Esophagus mucosa (tissue), 1 donor: ENCODE results near the gene GSG1L. TPM values are rescaled to one million over a fixed set of nuclear protein-coding genes. Genes with fewer than 3 reads are reported as not detected.

Experiments used
- ATAC-seq: fragments of 200-7000 bp; cut with Tn5 transposase; one replicate; pipeline ENCODE4 v1.9.1; 2020
- total RNA-seq: library from RNA; stranded (reverse); gene quantifications from one replicate; pipeline ENCODE4 v1.2.4, GENCODE V29; 2023
- donor health status: DM: yes; HTN: yes; CAD: no.

Gene GSG1L
- total RNA-seq, 1 donor from 2014 or later, result not detected

DNA sequence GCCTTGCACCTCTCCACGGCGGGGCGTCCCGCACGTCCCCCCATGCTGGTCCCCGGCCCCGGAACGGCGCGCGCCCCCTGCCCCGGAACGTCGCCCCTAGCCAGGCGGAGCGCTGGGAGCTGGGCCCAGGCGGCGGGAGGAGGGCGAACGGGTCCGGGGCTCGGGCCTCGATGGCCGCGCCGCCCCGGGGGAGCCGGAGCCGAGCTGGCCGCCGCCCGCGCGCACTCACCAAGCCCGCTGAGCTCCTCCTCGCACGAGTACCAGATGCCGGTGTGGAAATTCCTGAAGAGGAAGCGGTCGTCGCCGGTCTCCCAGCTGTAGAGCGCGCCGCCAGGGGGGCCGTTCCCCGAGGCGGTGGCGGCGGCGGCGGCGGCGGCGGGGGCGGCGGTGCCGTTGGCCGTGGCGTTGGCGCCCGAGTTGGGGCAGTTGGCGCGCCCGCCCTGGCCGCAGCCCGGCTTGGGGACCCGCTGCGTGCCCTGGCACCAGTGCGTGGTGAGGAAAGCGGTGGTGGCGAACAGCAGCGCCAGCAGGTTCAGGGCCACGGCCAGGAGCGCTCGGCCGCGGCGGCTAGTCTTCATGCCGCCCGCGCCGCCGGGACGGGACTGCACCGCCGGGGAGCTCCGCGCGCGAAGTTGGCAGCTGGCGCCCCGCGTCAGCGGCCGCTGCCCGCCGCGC is 530 bp downstream of the GSG1L start:
- no peak for ATAC-seq

GRCh38 chr16:28062261-28062846 is 1.2 kb downstream of the GSG1L start:
- ATAC-seq, result no peak

GRCh38 chr16:28061352-28062101 is 2.0 kb downstream of the GSG1L start:
- no peak for ATAC-seq

GRCh38 chr16:28059841-28060575 is 3.5 kb downstream of the GSG1L start:
- no peak for ATAC-seq

DNA sequence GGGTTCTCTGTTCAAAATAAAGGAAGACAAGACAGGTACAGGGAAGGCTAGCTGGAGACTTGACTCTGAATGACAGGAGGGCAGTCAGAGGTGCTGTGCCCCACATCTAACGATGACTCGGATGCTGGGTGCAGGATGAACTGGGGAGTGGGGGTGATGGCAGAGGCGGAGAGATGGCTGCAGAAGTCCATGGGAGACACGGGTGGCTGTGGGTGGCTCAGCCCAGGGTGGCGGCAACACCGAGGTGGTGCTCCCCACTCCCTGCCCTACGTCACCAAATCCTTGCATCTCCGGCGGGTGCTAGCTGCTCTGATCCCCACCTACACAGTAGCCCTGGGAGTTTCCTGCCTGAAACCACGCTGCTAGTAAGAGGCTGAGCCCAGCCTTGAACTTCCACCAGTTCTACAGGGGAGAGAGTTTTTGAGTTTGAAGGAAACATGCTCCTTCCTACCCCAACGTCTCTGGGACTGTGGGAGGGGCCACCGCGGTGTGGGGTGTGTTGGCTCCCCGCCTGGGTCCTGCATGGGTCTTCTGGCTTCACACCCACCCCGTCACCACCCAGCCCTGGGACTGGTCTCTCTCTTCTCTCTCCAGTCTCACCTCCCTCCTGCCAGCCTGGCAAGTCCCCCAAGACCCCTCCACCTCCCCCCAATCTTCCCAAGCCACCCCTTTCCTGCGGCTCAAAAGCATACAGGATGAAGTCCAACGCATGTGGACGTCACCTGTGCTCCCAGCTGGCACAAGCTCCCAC is 4.5 kb downstream of the GSG1L start:
- ATAC-seq, result no peak

DNA sequence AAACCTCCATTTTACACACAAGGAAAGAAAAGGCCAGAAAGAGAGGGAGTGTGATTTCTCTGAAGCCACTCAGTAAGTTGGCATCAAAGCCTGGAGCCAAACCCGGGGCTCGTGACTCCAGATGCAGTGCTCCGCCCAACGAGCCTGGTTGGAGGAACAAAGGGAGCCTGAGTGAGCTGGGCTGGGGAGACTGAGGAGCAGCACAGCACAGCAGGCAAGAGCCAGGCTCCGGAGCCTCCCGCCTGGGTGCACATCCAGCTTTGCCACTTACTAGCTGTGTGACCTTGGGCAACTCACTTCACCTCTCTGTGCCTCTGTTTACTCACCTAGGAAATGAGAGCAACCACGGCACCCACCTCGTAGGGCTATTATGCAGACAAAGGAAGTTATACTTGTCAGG is 5.6 kb downstream of the GSG1L start:
- no peak for ATAC-seq

- no peak for ATAC-seq
Observed at GRCh38 chr16:28053461-28053860, 10.1 kb downstream of the GSG1L start.

DNA sequence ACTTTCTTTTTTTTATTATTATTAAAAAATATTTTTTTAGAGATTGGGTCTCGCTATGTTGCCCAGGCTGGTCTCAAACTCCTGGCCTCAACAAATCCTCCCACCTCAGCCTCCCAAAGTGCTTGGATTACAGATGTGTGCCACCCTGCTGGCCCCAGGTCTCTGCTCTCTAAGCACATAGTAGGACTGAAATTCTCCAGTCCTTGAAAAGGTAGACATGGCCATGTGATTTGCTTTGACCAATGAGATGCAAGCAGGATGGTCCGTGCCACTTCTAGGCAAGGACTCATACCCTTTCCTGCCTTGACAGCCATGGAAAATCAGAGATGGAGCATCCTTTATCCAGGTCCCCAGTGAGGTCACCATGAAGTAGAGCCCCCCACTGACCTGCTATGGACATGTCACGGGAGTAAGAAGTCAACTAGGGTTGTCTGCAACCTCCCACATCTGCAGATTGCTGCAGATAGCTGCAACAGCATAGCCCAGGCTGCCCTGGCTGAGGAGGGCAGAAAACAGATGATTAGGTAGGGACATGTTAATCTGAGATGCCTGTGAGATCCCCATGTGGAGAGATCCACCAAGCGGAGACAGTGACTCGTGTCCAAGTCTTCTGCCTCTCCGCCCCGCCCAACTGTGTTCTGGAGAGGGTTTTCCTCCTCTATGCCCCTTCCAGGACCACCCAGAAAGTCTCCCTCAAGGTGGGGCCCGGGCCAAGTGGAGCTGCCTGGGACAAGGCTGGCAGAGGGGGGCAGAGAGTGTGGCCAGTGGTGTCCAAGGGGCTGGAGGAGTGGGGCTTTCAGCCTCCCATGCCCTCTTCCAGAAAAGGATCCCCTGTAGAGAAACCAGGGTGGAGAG is 11.0 kb downstream of the GSG1L start:
- no peak for ATAC-seq

GRCh38 chr16:28051486-28051885 is 12.0 kb downstream of the GSG1L start:
- no peak for ATAC-seq

DNA sequence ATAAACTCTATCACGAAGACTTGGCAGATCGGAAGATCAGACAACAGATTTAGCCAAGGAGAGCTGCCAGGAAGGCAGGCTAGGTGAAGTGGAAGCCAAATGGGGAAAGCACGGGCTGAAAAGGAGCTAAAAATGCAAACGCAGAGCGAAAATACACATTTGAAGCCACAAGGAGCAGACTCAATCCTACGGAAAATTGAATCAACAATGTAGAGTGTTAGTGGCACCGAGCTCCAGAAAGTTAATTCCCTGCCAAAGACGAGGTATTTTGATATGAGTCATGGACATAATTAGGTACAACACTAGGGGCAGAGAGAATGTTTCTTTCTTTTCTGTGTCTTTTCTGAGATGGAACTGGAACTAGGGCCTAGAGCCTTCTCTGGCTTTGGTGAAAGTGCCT is 20.7 kb downstream of the GSG1L start:
- no peak for ATAC-seq

DNA sequence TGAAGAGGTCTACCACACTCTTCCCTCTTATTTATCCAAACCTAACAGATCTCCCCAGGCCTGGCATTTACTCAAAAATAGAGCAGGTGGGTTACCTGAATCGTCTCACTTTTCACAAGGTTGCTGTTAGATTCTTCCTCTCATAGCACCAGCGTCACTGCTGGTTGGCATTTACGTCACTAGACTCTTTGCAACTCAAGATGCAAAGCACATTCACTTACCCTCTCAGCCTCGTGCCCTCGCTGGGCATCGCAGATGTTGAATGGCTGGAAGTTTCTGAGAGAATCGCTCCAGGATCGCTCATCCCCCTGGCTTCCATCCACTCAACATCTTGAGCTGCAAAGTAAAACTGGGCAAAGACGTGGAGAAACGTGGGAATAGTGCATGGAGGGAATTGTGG is 21.9 kb downstream of the GSG1L start:
- no peak for ATAC-seq

DNA sequence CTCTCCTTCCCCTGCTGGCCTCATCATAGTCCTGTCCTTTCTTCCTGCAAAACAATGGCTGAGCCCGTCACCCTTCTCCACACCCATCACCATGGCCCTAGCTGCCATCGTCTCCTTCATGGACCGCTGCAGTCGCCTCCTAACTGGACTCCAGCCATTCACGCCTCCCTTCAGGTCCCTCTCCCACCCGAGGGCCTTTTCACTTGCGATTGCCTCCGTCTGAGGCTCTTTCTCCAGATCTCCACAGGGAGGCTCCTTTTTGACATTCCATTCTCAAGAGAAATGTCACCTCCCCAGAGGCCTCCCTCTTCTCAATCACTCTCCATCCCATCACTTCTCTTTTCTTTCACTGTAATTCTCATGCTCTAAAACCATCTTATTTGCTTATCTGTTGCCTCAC is 23.5 kb downstream of the GSG1L start:
- no peak for ATAC-seq

GRCh38 chr16:28039493-28039892 is 24.0 kb downstream of the GSG1L start:
- no peak for ATAC-seq

DNA sequence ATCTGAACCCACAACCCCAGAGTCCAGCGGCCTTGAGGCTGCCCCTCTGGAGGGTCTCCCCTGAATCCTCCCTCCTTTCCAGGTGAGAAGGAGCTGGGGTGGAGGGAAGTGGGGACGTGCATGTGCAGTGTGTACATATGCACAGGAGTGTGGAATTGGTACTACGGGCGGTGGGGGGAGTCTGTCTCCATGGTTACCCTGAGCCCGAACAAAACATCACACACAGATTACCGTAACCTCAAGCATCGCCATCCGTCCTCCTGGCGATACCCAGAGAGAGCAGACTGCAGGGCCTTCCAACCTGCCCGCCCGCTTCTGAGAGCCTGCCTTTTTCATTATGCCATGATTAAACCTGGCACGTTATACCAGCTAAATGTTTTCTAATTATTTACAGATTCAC is 25.1 kb downstream of the GSG1L start:
- no peak for ATAC-seq

DNA sequence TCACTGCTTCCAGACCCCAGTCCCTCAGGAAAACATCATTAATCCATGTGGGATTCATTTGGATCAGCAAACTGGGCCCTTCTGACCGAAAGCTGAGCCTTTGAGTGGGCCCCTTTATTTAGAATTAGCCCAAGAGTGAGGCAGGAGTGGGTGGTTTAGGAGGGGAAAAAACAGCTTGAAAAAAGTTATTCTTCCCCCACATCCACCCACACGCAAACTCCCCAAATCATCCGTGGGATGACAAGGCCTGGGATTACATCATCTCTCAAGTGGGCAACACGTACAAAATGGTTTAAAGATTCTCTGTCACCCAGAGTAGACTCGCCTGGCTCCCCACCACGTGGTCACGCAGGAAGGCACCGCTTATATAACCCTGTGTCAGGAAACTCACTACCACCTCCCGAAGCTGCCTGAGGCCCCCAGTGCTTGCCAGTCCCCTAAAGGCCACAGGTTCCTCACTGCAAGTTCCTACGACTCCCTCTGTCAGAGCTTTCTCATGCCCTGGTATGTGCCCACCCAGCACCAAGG is 27.6 kb downstream of the GSG1L start:
- no peak for ATAC-seq

DNA sequence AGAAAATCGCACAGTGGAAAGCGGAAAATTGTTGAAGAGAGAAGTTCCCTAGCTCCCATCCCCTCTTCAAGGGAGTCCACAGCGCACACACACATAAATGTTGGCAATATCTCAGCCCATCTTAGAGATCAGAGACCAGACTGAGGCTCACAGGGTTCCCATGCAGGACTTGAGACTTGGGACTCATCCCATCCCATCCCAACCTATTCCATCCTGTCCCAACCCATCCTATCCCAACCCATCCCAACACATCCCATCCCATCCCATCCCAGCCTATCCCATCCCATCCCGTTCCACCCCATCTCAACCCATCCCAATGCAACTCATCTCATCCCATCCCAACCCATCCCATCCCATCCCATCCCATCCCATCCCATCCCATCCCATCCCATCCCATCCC is 29.6 kb downstream of the GSG1L start:
- ATAC-seq, result no peak

DNA sequence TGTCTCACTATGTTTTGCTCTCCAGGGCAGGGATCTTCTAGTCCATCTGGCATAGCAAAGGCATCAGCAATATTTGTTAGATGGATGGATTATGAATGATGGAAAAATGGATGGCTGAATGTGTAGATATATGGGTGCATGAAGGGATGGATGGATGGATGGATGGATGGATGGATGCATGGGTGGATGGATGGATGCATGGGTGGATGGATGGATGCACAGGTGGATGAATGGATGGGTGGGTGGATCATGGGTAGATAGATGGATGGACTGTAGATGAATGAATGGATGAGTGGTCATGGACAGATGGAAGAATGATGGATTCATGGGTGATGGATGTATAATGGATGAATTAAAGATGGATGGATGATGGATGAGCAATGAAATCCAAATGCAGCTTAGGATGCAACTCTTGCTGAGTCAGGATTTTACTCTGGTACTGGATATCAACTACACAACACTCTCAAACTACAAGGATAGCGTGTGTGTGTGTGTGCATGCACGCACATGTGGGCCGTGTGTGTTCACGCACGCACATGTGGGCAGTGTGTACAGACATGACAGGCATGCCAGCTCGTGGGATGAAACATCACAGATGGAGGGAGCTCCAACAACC is 34.0 kb downstream of the GSG1L start:
- ATAC-seq, result no peak

GRCh38 chr16:28027055-28027454 is 36.5 kb downstream of the GSG1L start:
- no peak for ATAC-seq

DNA sequence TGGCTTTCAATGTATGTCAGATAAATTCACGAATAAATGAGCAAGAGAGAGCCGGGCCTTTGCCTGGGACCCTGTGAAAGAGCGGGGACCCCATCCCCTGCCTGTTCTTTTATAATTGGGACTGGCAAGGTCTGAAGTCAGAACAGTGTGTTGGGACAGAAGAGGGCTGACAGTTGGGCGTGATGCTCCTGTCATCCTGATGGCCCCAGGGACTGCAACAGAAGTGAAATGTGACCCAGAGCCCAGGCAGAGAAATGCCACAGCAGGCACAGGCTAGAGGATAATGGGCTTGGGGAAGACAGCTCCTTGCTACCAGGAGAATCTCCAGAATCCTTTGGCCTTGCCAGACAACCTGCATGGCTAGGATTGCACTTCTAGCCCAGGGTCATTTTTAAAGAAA is 37.9 kb downstream of the GSG1L start:
- no peak for ATAC-seq

GRCh38 chr16:28019218-28019617 is 44.3 kb downstream of the GSG1L start:
- ATAC-seq, result no peak

- no peak for ATAC-seq
Observed at GRCh38 chr16:28014851-28015250, 48.7 kb downstream of the GSG1L start.
